Uterus (tissue), 2 donors: ENCODE results near the gene MAP3K6.

Experiments used
- CTCF ChIP-seq, 4 experiments: fragments of 200-600 bp in 2 of 4; fragments of 450-650 bp in 2 of 4; sonication (generic) in 2 of 4; IDR thresholded peaks; one replicate each; pipeline ENCODE4 v1.5.1; 2016 to 2019; ENCODE audit warnings: antibody characterized with exemption in 4 of 4, mild to moderate bottlenecking in 2 of 4, moderate library complexity in 1 of 4
- POLR2A ChIP-seq, 2 donors: fragments of 450-650 bp; IDR thresholded peaks; one replicate each; pipeline ENCODE4 v1.6.1; 2016; ENCODE audit warnings: antibody characterized with exemption in 2 of 2, mild to moderate bottlenecking in 1 of 2, moderate library complexity in 1 of 2

- TF ChIP-seq CTCF (IDR thresholded peaks at IDR 0.05) (no peak), POLR2A (IDR thresholded peaks at IDR 0.05) (no peak)
Observed at GRCh38 chr1:27316860-27317259, 49.9 kb downstream of the MAP3K6 start.
